Testis (tissue), 2 donors: ENCODE results near the gene SDHB.

Experiments
- CTCF ChIP-seq, 3 experiments: fragments of 450-650 bp in 2 of 3; fragments of 200-600 bp in 1 of 3; sonication (generic) in 1 of 3; IDR thresholded peaks; one replicate each; pipeline ENCODE4 v1.5.1; 2016 to 2019; ENCODE audit warnings: antibody characterized with exemption in 3 of 3, mild to moderate bottlenecking in 2 of 3, moderate library complexity in 1 of 3
- POLR2A ChIP-seq: fragments of 450-650 bp; IDR thresholded peaks from one replicate; pipeline ENCODE4 v1.6.1; 2017; ENCODE audit warnings: antibody characterized with exemption, mild to moderate bottlenecking, moderate library complexity

- TF ChIP-seq CTCF (IDR thresholded peaks at IDR 0.05) = no peak
- TF ChIP-seq POLR2A = no peak
Observed at GRCh38 chr1:17081439-17081838, 27.6 kb upstream of the SDHB start.
